HEK293 (cell line): ENCODE data around the gene TSPAN10.

Source experiments
- CTCF ChIA-PET: fragments of 350-600 bp; formaldehyde crosslinking; extraction: SDS; loops from one replicate; lab custom pipeline; 2021; ENCODE audit warnings: antibody characterized with exemption; lab: Yijun Ruan, JAX
- POLR2A ChIA-PET: fragments of 300-600 bp; formaldehyde crosslinking; extraction: SDS; loops from one replicate; lab custom pipeline; 2020; ENCODE audit warnings: antibody characterized with exemption, inconsistent platforms; lab: Yijun Ruan, JAX
- H3K27ac ChIP-seq: fragments of 200-500 bp; sonication (Bioruptor generic); 2 replicates; pipeline ENCODE4 v1.5.1; 2014; ENCODE audit warnings: low read depth, low read length, control low read depth, inconsistent platforms; ENCODE audit errors: extremely low read depth
- H3K36me3 ChIP-seq, 2 experiments: fragments of 200-500 bp in 1 of 2; sonication (Bioruptor generic) in 1 of 2; 1 replicate in 1 of 2; 2 replicates in 1 of 2; pipeline ENCODE4 v1.5.1; 2014 to 2017; ENCODE audit warnings: inconsistent platforms in 2 of 2, low read length in 2 of 2; ENCODE audit not compliant: control insufficient read depth in 2 of 2, insufficient read depth in 1 of 2
- H3K4me1 ChIP-seq: fragments of 200-500 bp; sonication (Bioruptor generic); 2 replicates; pipeline ENCODE4 v1.5.1; 2014; ENCODE audit warnings: mild to moderate bottlenecking, low read length, inconsistent platforms; ENCODE audit not compliant: control insufficient read depth, insufficient read depth
- H3K4me3 ChIP-seq: 2 replicates; pipeline ENCODE4 v1.5.1; 2011; ENCODE audit warnings: low read depth, mild to moderate bottlenecking, control low read depth, low read length, moderate library complexity
- H3K9me3 ChIP-seq: fragments of 200-500 bp; sonication (Bioruptor generic); 2 replicates; pipeline ENCODE4 v1.5.1; 2014; ENCODE audit warnings: low read depth, low read length, inconsistent platforms; ENCODE audit not compliant: control insufficient read depth, insufficient read depth
- BCL11B ChIP-seq: fragments of 450-650 bp; formaldehyde crosslinking; IDR thresholded peaks from 2 replicates; pipeline ENCODE4 v1.5.1; 2016; ENCODE audit warnings: low read depth, missing biosample characterization, missing genetic modification characterization
- GLIS1 ChIP-seq: fragments of 450-650 bp; formaldehyde crosslinking; IDR thresholded peaks from 2 replicates; pipeline ENCODE4 v1.5.1; 2016; ENCODE audit warnings: missing biosample characterization, missing genetic modification characterization
- GLIS2 ChIP-seq: fragments of 450-650 bp; formaldehyde crosslinking; IDR thresholded peaks from 2 replicates; pipeline ENCODE4 v1.5.1; 2016; ENCODE audit warnings: missing biosample characterization, missing genetic modification characterization
- SCRT2 ChIP-seq: fragments of 450-650 bp; formaldehyde crosslinking; IDR thresholded peaks from 2 replicates; pipeline ENCODE4 v1.5.1; 2016; ENCODE audit warnings: missing biosample characterization, missing genetic modification characterization
- SP2 ChIP-seq: fragments of 450-650 bp; formaldehyde crosslinking; IDR thresholded peaks from 2 replicates; pipeline ENCODE4 v1.5.1; 2016; ENCODE audit warnings: missing biosample characterization, missing genetic modification characterization
- SP3 ChIP-seq: fragments of 450-650 bp; formaldehyde crosslinking; IDR thresholded peaks from 2 replicates; pipeline ENCODE4 v1.5.1; 2016; ENCODE audit warnings: missing biosample characterization, missing genetic modification characterization
- SP7 ChIP-seq: fragments of 450-650 bp; formaldehyde crosslinking; IDR thresholded peaks from 2 replicates; pipeline ENCODE4 v1.5.1; 2016; ENCODE audit warnings: missing biosample characterization, missing genetic modification characterization
- TRIM28 ChIP-seq: IDR thresholded peaks from 2 replicates; pipeline ENCODE4 v1.6.1; 2011; ENCODE audit warnings: low read length, control low read depth, borderline replicate concordance
- ZBTB10 ChIP-seq: fragments of 450-650 bp; formaldehyde crosslinking; IDR thresholded peaks from 2 replicates; pipeline ENCODE4 v1.5.1; 2016; ENCODE audit warnings: missing biosample characterization, missing genetic modification characterization
- ZBTB11 ChIP-seq: fragments of 450-650 bp; formaldehyde crosslinking; conservative IDR thresholded peaks from 2 replicates; pipeline ENCODE4 v1.5.1; 2016; ENCODE audit warnings: low read depth, missing biosample characterization, missing genetic modification characterization
- ZIC2 ChIP-seq: fragments of 450-650 bp; formaldehyde crosslinking; IDR thresholded peaks from 2 replicates; pipeline ENCODE4 v1.5.1; 2016; ENCODE audit warnings: missing biosample characterization, missing genetic modification characterization
- ZNF24 ChIP-seq: fragments of 450-650 bp; formaldehyde crosslinking; IDR thresholded peaks from 2 replicates; pipeline ENCODE4 v1.5.1; 2016; ENCODE audit warnings: missing biosample characterization, missing genetic modification characterization
- ZNF274 ChIP-seq, 2 experiments: fragments of 200-500 bp in 1 of 2; fragments of 450-650 bp in 1 of 2; sonication (Bioruptor generic) in 1 of 2; formaldehyde crosslinking in 1 of 2; IDR thresholded peaks; 2 replicates each; pipeline versions ENCODE4 v1.5.1 to v1.6.1; 2014 to 2016; ENCODE audit warnings: borderline replicate concordance in 1 of 2, inconsistent platforms in 1 of 2, low read length in 1 of 2, missing biosample characterization in 1 of 2, missing genetic modification characterization in 1 of 2
- ZNF394 ChIP-seq: fragments of 450-650 bp; formaldehyde crosslinking; IDR thresholded peaks from 2 replicates; pipeline ENCODE4 v1.5.1; 2016; ENCODE audit warnings: missing biosample characterization, missing genetic modification characterization, mild to moderate bottlenecking, moderate library complexity, borderline replicate concordance
- ZNF423 ChIP-seq: fragments of 450-650 bp; formaldehyde crosslinking; IDR thresholded peaks from 2 replicates; pipeline ENCODE4 v1.5.1; 2016; ENCODE audit warnings: missing biosample characterization, missing genetic modification characterization
- ZNF560 ChIP-seq: fragments of 450-650 bp; formaldehyde crosslinking; IDR thresholded peaks from 2 replicates; pipeline ENCODE4 v1.5.1; 2017; ENCODE audit warnings: missing biosample characterization, missing genetic modification characterization, borderline replicate concordance
- ZNF704 ChIP-seq: fragments of 450-650 bp; formaldehyde crosslinking; IDR thresholded peaks from 2 replicates; pipeline ENCODE4 v1.5.1; 2016; ENCODE audit warnings: missing biosample characterization, missing genetic modification characterization
- TF ChIP-seq, protein P1 (sequence below): fragments of 450-650 bp; formaldehyde crosslinking; optimal IDR thresholded peaks from 2 replicates; pipeline ENCODE3; 2016; ENCODE audit warnings: missing biosample characterization, mild to moderate bottlenecking, missing genetic modification characterization
- TF ChIP-seq, protein P2 (sequence below): fragments of 450-650 bp; formaldehyde crosslinking; IDR thresholded peaks from 2 replicates; pipeline ENCODE4 v1.5.1; 2016; ENCODE audit warnings: missing biosample characterization, missing genetic modification characterization

Gene TSPAN10

GRCh38 chr17:81652906-81653771, 16.1 kb downstream of the TSPAN10 start:
- Histone ChIP-seq H3K9me3 (no peaks in the 10 kb centered on the region), H3K36me3 (no peaks in the 10 kb centered on the region), H3K4me1 (no peaks in the 10 kb centered on the region), H3K4me3 (no peak overlapping the region), H3K27ac (no peak overlapping the region)
- ChIA-PET CTCF (interaction anchor here (0.6 to 0.8 kb wide), 2 partner anchors 198 to 503 kb away, joined by 3 to 4 read pairs; no protein-coding TSS in a partner anchor), POLR2A (interaction anchor here (0.7 kb wide), 1 partner anchor 49 kb away, joined by 4 read pairs; no protein-coding TSS in a partner anchor)
- TF ChIP-seq GLIS1 (tag by site-specific recombination) (peak; percentile 83), ZNF394 (tag by site-specific recombination) (no peak), ZIC2 (tag by site-specific recombination) (0 out of 2 replicates have a peak, but pooled peaks have one; percentile 30), GLIS2 (tag by site-specific recombination) (peak; percentile 66), SP2 (tag by site-specific recombination) (no peak), ZNF423 (tag by site-specific recombination) (no peak), TRIM28 (no peak), SCRT2 (tag by site-specific recombination) (no peak), ZNF704 (tag by site-specific recombination) (no peak), BCL11B (tag by site-specific recombination) (no peak), ZNF560 (tag by site-specific recombination) (no peak)

DNA sequence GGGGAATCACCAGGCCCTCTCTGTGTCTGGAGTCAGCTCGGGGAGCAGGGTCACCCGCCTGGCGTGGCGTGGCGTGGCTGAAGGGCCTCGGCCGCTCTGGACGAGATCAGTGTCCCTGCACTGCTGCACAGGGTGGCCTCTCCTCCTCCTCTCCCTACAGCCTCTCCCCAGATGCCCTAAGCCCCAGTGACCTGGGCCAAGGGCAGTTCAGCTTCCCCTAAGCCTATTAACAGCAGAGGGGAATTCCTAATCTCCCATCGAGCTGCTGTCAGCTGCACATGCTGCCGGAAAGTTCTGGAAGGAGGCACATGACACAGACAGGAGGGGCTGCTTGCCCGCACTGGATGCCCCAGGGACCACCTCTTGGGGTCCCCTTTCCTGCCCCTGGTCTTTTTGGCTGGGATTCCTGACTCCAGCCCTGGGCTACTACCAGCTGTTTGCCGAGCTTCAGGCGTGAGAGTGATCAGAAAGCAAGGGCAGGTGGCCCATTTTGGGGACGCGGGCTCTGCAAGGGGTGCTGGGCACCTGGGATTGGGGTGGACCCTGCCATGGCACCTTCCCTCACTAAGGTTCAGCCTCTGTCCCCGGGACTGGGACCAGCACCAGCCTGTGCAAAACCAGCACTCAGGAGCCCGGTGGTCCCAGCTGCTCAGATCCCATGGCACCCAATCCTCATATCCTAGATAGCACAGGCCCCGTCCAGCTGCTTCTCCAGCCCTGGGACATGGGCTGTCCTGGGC, 18.6 kb downstream of the TSPAN10 start:
- no peaks in the 10 kb centered on the region for H3K9me3 ChIP-seq
- CTCF ChIA-PET = interaction anchor here (0.5 to 0.7 kb wide), 2 partner anchors 16 to 54 kb away, joined by 4 read pairs; no protein-coding TSS in a partner anchor
- TF ChIP-seq ZBTB10 (tag by site-specific recombination) (no peak), SP3 (tag by site-specific recombination) (no peak), ZNF274 (IDR thresholded peaks at IDR 0.05; ENCODE audit: low read length) (no peak), ZNF274 (tag by site-specific recombination; IDR thresholded peaks at IDR 0.05; ENCODE audit: borderline replicate concordance) (no peak), ZBTB11 (tag by site-specific recombination) (no peak), SP7 (tag by site-specific recombination) (no peak), ZNF24 (tag by site-specific recombination) (no peak), TRIM28 (no peak)
- TF ChIP-seq, protein P1, sequence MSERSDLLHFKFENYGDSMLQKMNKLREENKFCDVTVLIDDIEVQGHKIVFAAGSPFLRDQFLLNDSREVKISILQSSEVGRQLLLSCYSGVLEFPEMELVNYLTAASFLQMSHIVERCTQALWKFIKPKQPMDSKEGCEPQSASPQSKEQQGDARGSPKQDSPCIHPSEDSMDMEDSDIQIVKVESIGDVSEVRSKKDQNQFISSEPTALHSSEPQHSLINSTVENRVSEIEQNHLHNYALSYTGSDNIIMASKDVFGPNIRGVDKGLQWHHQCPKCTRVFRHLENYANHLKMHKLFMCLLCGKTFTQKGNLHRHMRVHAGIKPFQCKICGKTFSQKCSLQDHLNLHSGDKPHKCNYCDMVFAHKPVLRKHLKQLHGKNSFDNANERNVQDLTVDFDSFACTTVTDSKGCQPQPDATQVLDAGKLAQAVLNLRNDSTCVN (tag by site-specific recombination) = no peak
- TF ChIP-seq, protein P2, sequence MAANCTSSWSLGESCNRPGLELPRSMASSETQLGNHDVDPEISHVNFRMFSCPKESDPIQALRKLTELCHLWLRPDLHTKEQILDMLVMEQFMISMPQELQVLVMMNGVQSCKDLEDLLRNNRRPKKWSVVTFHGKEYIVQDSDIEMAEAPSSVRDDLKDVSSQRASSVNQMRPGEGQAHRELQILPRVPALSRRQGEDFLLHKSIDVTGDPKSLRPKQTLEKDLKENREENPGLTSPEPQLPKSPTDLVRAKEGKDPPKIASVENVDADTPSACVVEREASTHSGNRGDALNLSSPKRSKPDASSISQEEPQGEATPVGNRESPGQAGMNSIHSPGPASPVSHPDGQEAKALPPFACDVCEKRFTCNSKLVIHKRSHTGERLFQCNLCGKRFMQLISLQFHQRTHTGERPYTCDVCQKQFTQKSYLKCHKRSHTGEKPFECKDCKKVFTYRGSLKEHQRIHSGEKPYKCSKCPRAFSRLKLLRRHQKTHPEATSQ = no peak
- TF ChIP-seq, all 188 proteins: peak for 0
- Histone ChIP-seq H3K36me3 (no peaks in the 10 kb centered on the region), H3K27ac (no peak overlapping the region), H3K4me1 (no peaks in the 10 kb centered on the region), H3K4me3 (no peak overlapping the region)
- POLR2A ChIA-PET = interaction anchor here (0.5 to 1.4 kb wide), 9 partner anchors 8 to 114 kb away, joined by 3 to 6 read pairs (median 3); partner anchors contain the start of genes CCDC137 and OXLD1
